Stimulated activated CD8-positive, alpha-beta memory T cell treated with anti-CD3 and anti-CD28 coated beads, Interleukin-7, amount 100 ng/mL, for 1 hour (primary cell): ENCODE results near the gene TRIM66.
"Not testable (repeated sequence)": the region's sequence is repeated elsewhere in the genome, so short reads cannot be mapped to it uniquely, and the experiment has no call there.

Source experiments
- DNase-seq, 2 donors: peaks; one replicate each; pipeline ENCODE4 v3.0.0-alpha.2; 2020; ENCODE audit warnings: low read depth in 2 of 2

The TRIM66 gene

DNA sequence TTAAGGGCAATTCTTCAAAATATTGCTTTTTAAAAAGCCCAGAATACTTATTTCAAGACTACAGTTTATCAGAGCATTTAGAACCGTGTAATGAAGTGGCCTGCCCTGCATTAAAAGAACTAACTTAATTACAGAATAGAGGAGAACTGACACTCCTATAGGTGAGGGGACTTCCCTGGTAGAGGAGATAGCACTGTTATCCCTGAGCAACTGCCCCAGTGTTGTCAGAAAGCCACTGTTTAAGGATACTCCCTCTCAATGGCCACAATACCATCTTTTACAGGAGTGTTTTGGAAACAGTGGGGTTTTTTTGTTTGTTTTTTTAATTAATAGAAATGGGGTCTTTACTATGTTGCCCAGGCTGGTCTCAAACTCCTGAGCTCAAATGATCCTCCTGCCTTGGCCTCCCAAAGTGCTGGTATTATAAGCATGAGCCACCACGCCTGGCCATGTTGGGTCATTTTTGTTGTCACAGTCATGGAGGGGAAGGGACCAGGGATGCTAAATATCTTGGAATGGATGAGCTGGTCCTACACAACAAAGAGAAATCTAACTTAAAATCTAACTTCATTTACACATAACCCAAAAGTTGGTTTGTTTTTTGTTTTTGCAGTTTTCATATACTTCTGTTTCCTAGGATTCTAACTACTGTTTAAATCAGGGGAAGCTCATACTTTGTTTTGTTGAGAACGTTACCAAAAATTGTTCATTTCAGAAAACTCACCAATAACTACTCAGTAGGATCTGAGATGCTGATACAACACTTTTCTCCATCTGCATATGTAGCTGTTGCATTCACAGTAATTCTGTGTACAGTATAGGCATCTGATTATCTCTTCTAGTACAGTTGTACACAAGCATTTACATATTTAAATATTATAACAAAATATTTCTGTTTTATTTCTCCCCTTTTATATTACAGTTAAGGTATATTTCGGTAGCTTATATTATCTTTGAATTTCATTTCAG lies 8.2 kb upstream of the TRIM66 start:
- no peak for DNase-seq

DNA sequence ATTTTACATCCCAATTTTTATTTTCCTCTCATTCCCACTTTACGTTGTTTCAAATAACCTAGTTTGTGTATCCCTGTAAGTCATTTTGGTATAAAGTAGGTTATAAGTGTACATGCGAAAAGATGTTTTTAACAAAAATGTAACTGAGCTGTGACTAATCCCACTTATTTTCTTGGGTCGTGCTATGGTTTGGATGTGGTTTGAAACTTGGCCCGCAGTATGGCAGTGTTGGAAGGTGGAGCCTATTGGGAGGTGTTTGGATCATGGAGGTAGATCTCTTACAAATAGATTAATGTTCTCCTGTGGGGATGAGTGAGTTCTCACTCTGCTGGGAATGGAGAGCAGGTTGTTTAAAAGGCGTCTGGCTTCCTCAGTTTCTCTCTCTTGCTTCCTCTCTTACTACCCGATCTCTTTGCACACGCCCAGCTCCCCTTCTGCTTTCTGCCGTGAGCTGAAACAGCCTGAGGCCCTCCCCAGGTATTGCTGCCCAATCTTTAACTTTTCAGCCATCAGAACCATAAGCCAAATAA lies 7.3 kb upstream of the TRIM66 start:
- no peak for DNase-seq

DNA sequence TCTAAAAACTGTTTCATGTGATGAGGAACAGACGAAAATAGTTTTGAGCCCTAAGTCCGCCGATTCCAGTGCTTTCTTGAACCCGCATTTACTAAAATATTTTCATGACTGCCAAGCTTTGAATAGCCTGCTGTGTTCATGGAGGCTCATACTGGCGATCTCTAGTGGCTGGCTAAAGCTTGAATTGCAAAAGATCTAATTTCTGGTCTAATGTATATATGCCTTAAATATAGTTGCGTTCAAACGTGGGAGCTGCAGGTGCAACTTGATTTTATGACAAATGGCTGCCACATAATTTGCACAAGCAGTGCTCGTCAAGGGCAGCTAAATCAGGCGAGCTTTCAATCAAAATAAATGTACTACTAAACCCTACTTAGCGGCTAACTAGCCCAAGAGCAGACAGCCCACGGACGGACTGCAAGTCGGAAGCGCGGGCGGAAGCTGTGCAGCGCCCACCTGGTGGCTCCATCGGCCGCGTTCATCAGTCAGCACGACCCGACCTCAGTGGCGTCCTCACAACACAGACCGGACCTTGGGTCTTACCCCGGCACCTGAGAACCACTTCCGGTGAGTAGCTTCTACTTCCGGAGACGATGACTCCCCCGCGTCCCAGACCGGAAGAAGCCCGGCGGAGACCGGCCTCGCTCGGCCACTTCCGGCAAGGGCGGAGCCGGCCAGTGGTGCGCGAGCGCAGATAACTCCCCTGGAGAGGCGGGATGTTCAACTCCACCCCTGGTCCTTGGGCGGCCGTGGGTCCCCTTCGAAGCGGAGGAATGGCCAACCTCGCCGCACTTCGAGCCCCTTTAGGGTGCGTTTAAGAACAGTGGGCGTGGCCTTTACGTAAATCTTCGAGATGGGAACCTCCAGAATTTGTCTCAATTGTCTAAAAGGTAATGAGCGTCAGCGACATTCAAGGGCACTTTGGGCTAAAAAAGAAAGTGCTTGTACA lies 6.2 kb upstream of the TRIM66 start:
- DNase-seq = peak; percentile 69 to 79

- no peak for DNase-seq
Measured at GRCh38 chr11:8686325-8686724, 3.9 kb upstream of the TRIM66 start.

GRCh38 chr11:8685820-8686219 lies 3.4 kb upstream of the TRIM66 start:
- DNase-seq = no peak

DNA sequence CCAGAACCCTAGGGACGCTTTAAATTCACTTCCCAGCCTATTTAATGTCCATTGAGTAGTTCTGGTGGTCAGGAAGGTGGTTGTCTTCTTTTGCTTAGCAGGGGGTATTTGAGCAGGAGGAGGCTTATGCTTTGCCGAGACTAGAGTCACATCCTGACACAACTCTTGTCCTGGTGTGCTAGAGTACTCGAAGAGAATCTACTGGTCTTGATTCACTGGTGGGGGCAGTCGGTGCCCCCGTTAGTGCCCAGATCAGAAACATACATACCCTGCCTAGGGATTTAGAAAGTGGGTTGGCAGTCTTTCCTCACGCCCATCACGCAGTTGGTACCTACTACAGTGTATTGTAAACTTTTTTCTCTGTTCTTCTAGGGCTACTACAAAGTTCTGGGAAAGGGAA lies 2.8 kb upstream of the TRIM66 start:
- no peak for DNase-seq

DNA sequence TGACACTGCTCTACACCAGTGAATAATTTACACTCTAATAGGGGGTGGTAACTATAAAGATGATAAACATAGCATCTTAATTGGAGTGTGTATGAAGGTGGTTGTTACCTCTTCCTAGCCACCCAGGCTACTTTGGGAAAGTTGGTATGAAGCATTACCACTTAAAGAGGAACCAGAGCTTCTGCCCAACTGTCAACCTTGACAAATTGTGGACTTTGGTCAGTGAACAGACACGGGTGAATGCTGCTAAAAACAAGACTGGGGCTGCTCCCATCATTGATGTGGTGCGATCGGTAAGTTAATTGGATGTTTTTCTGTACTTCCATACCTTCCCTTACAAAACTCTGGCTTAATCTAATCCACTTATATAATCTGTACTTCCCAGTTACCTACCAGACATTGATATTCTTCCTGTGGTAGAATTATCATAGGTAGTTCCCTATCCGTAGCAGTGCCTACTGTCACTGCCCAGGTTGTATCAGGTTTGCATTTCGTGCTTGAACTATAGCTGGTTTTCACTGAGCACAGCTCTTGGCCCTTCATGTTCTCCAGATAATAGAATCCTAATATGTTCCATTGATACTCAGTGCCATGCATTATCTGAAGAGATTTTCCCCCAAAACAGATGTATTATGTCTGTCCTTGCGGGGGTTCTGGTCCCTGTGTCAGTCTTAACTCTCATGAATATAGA lies 2.3 kb upstream of the TRIM66 start:
- DNase-seq = no peak

GRCh38 chr11:8683115-8683807 lies 796 bp upstream of the TRIM66 start:
- DNase-seq = no peak

- no peak for DNase-seq
Measured at GRCh38 chr11:8681837-8682302, 595 bp downstream of the TRIM66 start.

DNA sequence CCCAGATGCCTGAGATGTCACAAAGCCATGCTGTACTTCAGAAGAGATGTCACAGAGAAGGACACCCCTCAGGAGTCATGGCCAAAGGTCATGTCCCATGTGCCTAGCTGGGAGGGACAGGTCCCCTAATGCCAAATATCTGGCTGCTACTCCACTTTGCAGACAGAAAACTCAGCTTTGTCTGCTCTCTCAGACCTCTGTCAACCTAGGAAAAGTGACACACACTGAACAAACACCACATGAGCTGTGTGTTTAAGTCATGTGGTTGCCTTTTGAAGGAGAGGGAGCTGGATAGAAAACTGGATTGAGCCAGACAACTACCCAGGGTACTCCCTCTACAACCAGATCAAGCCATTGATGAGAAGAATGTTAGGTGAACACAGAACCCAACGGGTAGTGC lies 3.5 kb downstream of the TRIM66 start:
- no peak for DNase-seq

DNA sequence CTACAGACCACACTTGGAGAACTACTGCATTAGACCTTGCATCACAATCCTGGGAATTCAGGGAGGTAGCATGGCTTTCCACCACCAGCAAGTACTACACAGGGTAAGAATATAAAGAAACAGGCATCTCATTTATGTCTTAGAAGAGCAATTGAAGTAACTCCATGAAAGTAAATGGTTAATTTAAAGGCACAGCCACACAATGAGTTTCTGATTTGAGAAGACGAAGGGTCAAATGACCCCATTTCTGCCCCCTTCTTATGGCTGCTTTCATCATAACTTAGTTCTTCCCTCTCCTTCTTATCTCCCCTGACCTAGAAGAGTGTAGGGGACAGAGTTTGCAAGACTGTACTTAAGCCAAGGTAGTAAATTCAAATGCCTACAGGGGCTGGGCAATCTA lies 6.0 kb downstream of the TRIM66 start:
- no peak for DNase-seq

- no peak for DNase-seq
Measured at GRCh38 chr11:8674859-8675258, 7.6 kb downstream of the TRIM66 start.

- no peak for DNase-seq
Measured at GRCh38 chr11:8672346-8672745, 10.1 kb downstream of the TRIM66 start.

- no peak for DNase-seq
Measured at GRCh38 chr11:8671651-8672062, 10.8 kb downstream of the TRIM66 start.

GRCh38 chr11:8671193-8671612 lies 11.3 kb downstream of the TRIM66 start:
- DNase-seq = no peak

- not testable (repeated sequence) for DNase-seq
Measured at GRCh38 chr11:8670081-8670480, 12.4 kb downstream of the TRIM66 start.

GRCh38 chr11:8665222-8665621 lies 17.2 kb downstream of the TRIM66 start:
- DNase-seq = no peak

DNA sequence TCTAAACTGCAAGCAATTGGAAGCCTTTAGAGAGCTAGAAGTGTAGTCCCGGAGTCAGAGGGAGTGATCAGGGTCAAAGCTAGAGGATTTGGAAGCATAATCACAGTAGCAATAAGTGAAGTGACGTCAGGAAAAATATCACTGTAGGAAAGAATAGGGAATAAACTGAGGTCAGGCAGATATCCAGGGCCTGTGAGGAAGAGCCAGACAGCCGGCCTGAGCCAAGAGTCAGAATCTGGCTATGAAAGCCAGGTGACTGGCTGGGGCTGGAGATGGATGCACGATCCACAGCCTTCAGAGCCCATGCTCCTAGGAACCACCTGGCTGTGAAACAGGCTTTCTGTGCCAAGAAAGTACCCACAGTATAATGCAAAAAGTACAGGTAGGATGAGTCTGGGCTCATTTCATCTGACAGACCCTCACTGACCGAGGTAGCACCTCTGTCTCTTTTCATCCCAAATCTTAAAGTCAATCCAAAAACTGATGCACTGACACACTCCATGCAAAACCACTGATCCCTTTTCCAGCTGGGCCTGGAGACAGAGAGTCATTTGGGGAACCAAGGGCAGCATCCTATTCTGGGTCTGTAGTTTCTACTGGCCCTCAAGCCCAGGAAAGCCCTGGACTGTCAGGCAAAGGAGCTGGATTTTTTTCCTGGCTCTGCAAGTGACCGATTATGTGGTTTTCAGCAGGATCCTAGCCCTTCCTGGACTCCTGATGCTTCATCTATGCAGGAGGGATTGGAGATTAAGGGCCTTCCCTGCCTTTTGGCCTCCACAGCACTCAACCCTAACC lies 21.3 kb downstream of the TRIM66 start:
- no peak for DNase-seq

DNA sequence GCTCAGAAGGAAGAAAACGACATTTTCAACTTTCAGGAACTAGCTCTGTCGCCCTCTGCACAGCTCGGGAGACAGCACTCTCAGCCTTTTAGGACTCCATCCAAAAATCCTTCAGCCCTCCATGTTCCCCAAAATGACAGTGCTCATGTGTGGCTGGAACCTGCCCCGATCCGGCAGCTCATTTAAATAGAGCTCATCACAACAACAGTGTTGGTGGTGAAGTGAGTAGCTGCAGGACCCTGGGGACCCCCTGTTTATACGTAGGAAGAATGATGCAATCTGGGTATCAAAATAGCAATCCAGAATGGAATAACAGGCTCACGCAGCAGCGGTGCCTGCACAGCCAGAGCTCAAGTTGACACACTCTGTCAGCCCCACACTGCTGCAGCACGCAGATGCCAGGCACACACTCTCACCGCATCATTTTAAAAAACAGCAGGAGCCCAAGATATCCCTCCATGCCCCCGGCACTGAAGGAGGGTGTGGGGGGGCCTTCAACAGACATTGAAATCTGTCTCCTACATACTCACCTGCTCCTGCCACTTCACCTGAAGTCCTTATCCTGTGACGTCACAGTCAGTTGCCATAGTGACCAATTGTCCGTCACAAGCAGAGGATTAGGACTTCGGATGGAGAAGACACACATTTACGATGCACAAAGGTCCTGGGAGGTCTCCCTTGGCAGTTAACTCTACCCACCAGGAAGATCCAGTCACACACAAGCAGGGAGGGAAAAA lies 24.0 kb downstream of the TRIM66 start:
- DNase-seq = no peak
